NCI-H2196 treated with DMSO at 0.1 percent for 48 hours (cell line): ENCODE data around the gene DSN1.

Experiments
- DNase-seq: peaks from one replicate; lab custom pipeline; 2025; ENCODE audit not compliant: unreplicated experiment; lab: John Stamatoyannopoulos, UW

Gene DSN1

GRCh38 chr20:36758276-36758675 is 15.3 kb downstream of the DSN1 start:
- DNase-seq = no peak

GRCh38 chr20:36756496-36756895 is 17.1 kb downstream of the DSN1 start:
- DNase-seq = no peak

DNA sequence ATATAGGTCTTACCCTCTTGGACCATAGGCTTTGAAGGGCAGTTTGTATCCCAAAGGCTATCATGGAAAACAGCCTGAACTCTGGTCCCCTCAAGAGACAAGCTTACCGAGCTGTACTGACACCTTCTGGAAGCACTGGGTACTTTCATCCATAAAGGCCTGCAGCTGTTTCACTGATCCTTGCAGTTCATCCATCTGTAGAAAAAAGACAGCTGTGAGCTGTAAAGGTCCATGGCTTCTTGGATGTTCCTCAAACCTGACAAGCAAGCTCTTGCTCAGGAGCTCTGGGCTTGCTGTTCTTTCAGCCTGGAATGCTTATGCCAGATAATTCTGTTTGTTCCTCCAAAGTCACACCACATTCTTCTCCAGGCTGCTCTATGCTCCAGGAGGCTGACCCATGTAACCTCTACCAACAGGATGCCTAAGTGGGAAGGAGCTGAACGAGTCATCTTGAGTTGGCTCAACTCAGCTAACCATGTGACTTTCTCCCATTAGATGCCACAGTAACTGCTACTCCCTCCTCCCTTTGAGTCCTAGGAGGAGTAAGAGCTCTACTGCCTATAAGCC is 18.8 kb downstream of the DSN1 start:
- DNase-seq = peak; percentile 66

GRCh38 chr20:36752582-36752981 is 21.0 kb downstream of the DSN1 start:
- DNase-seq = no peak

DNA sequence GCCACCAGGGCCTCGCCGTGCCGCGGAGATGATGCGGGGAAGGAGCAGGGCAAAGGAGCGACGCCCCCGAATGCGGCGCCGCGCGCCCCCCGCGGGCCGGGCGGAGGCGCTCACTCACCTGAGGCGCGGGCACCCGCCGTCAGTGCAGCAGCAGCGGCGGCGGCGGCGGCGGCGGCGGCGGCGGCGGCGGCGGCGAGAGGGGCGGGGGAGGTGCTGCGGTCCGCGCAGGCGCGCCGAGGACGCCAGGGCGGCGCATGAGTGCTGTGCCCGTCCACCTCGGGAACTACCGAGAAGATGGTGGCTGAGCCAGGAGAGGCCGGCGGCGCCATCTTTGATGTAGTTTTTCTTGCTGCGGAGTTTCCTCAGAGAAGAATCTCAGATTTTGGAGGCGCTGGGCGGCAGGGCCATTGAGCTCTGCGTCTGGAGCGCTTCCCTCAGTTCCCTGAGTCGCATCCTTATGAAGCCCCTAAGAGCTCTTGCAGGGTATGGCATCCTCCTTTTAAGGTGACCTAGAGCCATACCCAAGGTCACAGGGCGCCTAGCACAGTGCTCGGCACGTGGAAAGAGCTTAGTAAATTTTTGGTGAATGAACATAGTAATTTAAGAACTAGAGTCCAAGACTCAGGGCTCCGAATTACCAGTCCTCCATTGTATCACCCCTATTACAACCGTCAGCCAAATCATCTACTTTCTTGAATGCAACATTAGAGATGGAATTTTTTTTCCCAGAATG is 27.5 kb downstream of the DSN1 start, which contains the start of gene NDRG3:
NDRG3 (minus strand) TSS at position 164 of the 733 bp plus-strand sequence. CDS start 24,355 bp downstream, outside the sequence.
- DNase-seq = peak; percentile 86

DNA sequence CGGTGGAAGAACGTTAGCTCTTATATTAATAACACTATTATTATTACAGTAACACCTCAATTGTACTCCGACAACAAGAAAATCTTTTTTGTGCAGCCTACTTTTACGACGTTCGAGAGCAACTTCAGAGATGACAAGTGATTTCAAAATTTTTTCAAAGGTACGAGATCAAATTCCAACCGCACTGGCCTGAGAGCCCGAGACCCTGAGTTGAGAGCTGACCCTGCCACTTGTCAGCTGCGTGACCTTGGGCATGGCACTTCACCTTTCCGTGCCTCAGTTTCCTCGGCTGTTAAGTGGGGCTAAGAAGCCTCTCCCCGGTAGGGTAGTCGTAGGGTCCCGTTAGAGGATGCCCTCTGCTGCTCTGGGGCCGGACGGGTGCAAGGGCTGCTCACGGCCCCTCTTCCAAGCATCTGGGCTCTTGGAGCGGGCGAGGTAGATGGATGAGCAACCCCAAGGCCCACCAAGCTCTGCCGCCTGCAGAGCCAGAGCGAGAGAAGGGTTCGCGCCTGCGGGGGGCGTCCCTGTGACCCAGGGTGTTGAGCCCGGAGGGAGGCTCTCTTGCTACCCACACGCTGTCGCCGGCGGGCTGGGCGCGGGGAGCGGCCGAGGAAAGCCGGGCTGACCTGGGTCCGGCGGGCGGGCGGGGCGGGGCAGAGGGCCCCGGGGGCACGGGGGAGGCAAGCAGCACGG is 28.2 kb downstream of the DSN1 start:
- no peak for DNase-seq

GRCh38 chr20:36744764-36745191 is 28.8 kb downstream of the DSN1 start:
- DNase-seq = no peak

- DNase-seq = no peak
These were observed 29.3 kb downstream of the DSN1 start for GRCh38 chr20:36744243-36744642.

DNA sequence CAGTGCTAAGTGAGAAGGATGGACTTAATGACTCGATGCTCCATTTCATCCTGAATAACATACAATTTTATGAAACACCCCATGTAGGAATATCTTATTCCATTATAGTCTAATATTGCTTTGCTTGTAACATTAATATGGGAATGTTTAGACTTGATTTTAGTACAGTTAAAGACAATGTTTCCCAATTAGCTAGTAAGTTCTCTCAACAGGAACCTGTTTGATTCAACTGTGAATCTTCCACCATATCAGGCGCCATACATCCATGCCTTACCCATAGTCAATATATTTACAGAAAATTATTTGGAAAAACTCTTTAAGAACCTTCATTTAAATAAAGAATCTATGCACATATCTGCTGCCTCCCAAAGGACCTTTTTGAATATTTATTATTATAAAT is 31.0 kb downstream of the DSN1 start:
- no peak for DNase-seq

GRCh38 chr20:36741072-36741471 is 32.5 kb downstream of the DSN1 start:
- no peak for DNase-seq

DNA sequence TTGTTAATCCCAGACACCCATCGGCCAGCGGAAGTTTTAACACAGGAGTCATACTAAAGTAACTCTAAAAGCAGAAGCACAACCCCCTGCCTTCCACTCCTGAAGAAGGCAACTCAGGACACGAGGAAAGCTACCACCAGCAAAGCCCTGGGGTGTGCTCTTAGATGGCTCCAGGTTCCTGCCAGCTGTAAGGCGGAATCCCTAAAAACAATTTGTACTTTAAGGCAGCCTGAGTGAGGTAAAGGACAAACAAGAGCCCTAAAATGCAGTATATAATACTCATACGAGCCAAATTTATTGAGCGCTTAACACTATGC is 36.4 kb downstream of the DSN1 start:
- DNase-seq = no peak

DNA sequence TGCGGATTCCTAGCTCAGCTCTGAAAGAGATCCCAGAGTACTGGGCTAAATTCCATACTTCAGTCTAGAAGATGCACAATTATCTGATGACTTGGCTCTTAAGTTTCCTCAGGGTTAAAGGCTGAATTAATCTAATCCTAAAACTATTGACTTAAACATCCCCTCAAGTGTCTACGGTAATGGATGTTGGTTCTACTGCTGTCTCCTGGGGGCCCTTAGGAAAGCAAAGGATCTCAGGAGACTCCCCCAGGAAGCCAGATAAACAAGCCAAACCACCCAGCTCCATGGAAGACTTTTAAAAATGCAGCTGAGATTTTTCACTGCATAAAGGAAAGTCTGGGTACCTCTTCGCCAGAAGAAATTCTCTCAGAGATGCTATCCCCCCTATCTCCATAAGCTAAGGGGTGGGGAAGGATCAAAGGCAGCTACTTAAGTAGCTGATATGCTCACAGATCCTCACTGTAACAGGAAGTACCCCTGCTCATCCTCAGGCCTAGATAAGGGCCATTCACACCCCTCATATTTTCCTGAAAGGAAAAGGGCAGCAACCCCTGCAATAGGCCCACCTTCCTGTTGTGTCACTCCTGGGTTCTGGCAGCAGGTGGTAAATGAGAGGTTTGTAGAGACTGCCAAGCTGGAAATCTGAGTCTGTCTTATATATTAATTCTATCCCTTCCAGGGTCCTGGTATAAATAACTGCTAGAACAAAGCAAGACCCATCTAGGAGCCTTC is 36.9 kb downstream of the DSN1 start:
- DNase-seq = no peak

- no peak for DNase-seq
These were observed 41.1 kb downstream of the DSN1 start for GRCh38 chr20:36732456-36732855.

DNA sequence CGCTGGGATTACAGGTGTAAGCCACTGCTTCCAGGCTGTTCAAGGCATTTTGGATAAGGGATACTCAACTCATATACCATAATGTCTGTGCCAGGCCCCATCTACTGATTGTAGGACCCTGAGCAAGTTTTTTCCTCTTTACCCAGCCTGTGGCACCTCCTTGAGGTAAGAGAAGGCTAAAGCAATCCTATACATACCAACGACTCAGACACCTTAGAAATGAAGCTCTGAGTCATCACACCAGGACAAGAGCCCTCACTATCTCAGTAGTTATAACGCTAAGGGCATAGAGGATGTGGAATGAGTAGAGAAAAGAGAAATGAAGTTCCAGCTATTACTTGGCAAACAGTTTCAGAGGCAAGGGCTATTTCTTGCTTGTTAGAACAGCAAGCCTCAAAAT is 44.6 kb downstream of the DSN1 start:
- DNase-seq = no peak

- DNase-seq = no peak
These were observed 47.4 kb downstream of the DSN1 start for GRCh38 chr20:36726168-36726567.

DNA sequence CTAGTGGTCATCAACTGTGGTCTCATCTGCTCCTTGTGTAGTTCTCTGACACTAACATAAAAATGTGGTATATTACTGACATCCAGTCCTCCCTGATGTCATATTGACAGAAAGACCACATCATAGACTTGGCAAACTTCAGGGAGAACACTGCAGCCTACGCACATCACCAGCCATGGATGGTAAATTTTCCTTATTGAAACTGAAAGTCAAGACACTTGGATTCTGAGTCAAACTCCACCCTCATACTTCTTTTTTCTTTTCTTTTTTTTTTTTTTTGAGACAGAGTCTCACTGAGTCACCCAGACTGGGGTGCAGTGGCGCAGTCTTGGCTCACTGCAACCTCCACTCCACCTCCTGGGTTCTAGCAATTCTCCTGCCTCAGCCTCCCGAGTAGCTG is 53.1 kb downstream of the DSN1 start:
- DNase-seq = no peak

GRCh38 chr20:36717657-36718056 is 55.9 kb downstream of the DSN1 start:
- DNase-seq = no peak

DNA sequence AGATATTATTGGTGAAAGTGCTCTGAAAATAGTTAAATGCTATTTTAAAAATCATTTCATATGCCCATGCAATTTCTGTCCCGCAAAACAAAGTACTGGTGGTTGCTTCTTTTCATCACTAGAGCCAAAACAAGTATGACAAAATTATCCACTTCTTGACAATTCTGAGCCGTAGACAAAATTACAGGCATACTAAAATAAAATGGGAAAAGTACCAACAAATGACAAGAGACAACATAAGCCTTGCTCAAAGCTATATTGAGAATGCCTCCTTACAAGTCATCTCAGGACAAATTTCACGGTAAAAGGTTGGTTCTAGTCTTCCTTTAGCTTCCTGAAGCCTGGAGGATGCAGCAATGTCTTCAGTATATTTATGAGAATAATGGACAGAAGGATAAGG is 56.5 kb downstream of the DSN1 start:
- DNase-seq = no peak

GRCh38 chr20:36712775-36713174 is 60.8 kb downstream of the DSN1 start:
- DNase-seq = no peak

- no peak for DNase-seq
These were observed 64.4 kb downstream of the DSN1 start for GRCh38 chr20:36709126-36709525.

- DNase-seq = no peak
These were observed 70.0 kb downstream of the DSN1 start for GRCh38 chr20:36703530-36703929.
